SK-N-MC (cell line): ENCODE measurements around the gene JAK1.

ENCODE experiments used
- DNase-seq: peaks from one replicate; pipeline ENCODE4 v3.0.0-alpha.2; 2011; ENCODE audit warnings: low read depth, low spot score
- H3K27ac ChIP-seq: fragments of 200-600 bp; sonication (generic); 2 replicates; pipeline ENCODE4 v1.5.1; 2016; ENCODE audit warnings: mixed run types
- H3K36me3 ChIP-seq: fragments of 200-600 bp; sonication (generic); 2 replicates; pipeline ENCODE4 v1.6.1; 2017; ENCODE audit warnings: antibody characterized with exemption, low read length, mixed read lengths; ENCODE audit not compliant: insufficient read depth
- H3K4me3 ChIP-seq: fragments of 200-600 bp; sonication (generic); 2 replicates; pipeline ENCODE4 v1.5.1; 2016
- H3K9ac ChIP-seq: fragments of 200-600 bp; sonication (generic); 2 replicates; pipeline ENCODE4 v1.8.0; 2017; ENCODE audit warnings: mixed run types, mixed read lengths; ENCODE audit not compliant: insufficient read length
- H3K9me3 ChIP-seq: fragments of 200-600 bp; sonication (generic); 2 replicates; pipeline ENCODE4 v1.6.1; 2017; ENCODE audit warnings: low read depth, mild to moderate bottlenecking, antibody characterized with exemption, low read length, moderate library complexity, mixed read lengths
- EZH2 ChIP-seq: fragments of 200-600 bp; sonication (generic); IDR thresholded peaks from one replicate; pipeline ENCODE4 v1.6.1; 2017; ENCODE audit warnings: antibody characterized with exemption
- FOXP2 ChIP-seq: optimal IDR thresholded peaks from 2 replicates; pipeline ENCODE3; 2011; ENCODE audit warnings: mild to moderate bottlenecking, moderate library complexity; ENCODE audit not compliant: insufficient read depth; ENCODE audit errors: extremely low read length, control extremely low read depth
- POLR2AphosphoS5 ChIP-seq: IDR thresholded peaks from 2 replicates; pipeline ENCODE4 v1.6.1; 2012; ENCODE audit warnings: mild to moderate bottlenecking, low read depth, low read length, borderline replicate concordance

The JAK1 gene

DNA sequence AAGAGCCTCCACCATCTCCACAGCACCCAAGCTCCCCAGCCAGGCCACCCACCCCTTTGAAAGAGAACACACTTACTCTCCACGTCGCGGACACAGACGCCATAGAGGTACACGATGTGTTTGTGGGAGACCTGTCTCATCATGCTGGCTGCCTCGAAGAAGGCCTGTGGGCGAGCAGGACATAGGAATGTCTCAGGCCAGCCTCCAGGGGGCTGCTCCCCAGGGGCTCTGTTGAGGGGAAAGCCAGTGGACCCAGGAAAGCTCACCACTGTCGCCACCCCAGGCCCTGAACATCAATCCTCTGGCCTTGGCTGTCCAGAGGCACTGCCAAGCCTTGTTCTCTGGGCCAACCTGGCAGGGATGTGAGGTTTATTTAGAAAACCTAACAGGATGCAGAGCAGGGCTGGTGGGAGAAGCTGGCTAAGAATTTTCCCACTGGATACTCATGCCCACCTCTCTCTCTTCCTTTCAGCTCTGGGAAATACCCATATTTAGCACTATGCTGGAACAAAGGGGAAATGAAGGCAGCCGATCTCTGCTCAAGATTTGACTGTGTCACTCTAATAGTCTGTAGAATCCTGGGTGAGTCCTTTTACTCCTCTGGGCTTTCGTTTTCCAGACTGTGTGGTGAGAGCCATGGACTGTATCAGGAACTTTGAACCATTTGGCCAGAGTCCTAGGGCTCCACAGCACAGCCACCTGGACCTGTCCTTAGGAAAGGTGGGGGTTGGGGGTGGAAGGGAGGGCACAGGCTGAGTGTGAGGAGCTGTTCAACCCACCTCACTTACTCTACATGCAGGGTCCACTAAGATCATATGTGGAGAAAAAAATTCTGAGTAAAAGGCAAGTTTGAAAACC, 119.5 kb downstream of the JAK1 start:
- Histone ChIP-seq H3K9me3 (no peaks in the 10 kb centered on the region), H3K36me3 (peaks cover 95% of the 10 kb centered on the region), H3K9ac (no peak overlapping the region), H3K27ac (no peak overlapping the region), H3K4me3 (no peak overlapping the region)
- no peak for DNase-seq
- TF ChIP-seq POLR2AphosphoS5 (no peak), EZH2 (no peak), FOXP2 (no peak)

DNA sequence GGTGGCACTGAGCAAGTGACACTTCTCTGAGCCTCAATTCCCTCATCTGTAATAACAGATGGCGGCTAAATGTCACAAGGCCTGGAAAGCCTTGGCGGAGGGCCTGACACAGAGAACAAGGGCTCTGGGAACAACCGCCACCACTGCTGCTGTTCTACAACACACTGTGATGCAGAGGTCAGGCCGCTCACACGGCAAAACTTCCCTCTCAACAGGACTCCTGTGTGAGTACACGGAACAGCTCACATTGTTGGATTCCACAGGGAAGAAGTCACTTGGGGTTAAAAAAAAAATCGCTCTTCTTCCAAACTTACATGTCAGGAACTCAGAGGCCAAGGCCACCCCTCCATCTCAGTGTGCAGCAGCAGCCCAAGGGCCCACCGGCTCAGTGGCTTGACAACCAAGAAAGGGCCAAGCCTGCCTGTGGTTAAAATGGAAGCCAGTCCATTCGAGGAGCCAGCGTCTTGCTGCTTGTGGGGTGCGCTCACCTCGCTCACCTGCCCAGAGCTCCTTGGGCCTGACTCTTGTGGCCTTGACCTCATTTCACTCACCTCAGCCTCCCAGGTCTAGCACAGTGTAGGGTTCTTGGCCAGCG, 120.4 kb downstream of the JAK1 start:
- no peak overlapping the region for H3K27ac ChIP-seq
- no peaks in the 10 kb centered on the region for H3K9me3 ChIP-seq
- peaks cover 95% of the 10 kb centered on the region for H3K36me3 ChIP-seq
- no peak for TF ChIP-seq EZH2
- no peak for TF ChIP-seq FOXP2
- no peak for TF ChIP-seq POLR2AphosphoS5
- DNase-seq: no peak
- no peak overlapping the region for H3K9ac ChIP-seq
- H3K4me3 ChIP-seq: no peak overlapping the region

DNA sequence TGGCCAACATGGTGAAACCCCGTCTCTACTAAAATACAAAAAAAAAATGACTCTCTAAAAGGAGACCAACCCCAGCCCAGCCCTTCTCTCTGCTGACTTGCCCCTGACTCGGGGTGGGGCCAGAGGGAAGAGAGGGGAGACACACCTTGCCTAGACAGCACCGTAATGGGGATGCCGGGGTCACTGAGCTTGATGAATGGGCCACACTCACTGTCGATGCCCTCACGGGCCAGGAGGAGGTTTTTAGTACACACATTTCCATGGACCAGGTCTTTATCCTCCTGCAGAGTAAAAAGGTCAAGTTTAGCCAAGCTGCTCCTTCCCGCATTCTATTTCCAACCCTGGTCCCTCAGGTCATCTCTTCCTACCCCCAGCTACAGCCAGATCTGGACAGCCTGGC, 121.7 kb downstream of the JAK1 start:
- TF ChIP-seq POLR2AphosphoS5 (no peak), EZH2 (no peak), FOXP2 (no peak)
- H3K4me3 ChIP-seq: no peak overlapping the region
- H3K36me3 ChIP-seq: peaks cover 95% of the 10 kb centered on the region
- no peak overlapping the region for H3K9ac ChIP-seq
- no peak overlapping the region for H3K27ac ChIP-seq
- no peak for DNase-seq
- no peaks in the 10 kb centered on the region for H3K9me3 ChIP-seq

DNA sequence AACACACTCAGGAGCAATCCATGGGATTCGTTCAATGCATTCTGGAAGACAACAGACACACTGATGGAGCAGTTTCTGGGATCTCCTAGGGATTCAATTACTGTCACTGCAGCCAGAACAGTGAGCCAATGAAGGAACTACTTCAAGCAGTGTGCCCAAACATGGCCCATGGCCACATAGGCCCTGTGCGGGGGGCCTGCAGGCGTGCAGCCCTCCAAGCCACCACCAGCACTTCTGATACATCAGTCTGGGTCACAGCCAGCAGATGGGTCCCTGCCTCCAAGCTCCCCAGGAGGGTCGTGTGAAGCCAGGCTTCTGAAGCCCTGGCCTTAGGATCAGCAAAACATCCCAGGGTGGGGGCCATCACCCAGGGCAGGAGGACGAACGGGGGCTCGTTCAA, 122.2 kb downstream of the JAK1 start:
- no peak overlapping the region for H3K27ac ChIP-seq
- peaks cover 96% of the 10 kb centered on the region for H3K36me3 ChIP-seq
- H3K4me3 ChIP-seq: no peak overlapping the region
- DNase-seq: no peak
- no peak overlapping the region for H3K9ac ChIP-seq
- no peaks in the 10 kb centered on the region for H3K9me3 ChIP-seq
- no peak for TF ChIP-seq POLR2AphosphoS5
- no peak for TF ChIP-seq EZH2

DNA sequence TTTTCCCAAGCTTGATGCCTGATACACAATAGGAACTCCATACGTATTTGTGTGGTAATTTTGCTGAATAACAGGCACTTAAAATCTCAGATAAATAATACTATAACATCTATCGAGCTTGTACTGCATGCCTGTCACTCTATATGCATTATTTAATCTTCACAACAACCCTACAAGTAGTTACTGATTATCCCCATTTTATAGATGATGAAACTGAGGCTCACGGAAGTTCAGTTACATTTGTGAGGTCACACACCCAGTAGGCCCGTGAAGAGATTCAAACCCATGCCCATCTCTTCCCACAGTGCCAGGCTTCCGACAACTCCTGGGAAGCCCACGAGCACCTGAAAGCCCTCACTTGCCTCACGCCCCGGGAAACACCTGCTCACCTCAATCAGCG, 122.7 kb downstream of the JAK1 start:
- no peak for DNase-seq
- H3K9ac ChIP-seq: no peak overlapping the region
- no peak overlapping the region for H3K27ac ChIP-seq
- H3K9me3 ChIP-seq: no peaks in the 10 kb centered on the region
- no peak overlapping the region for H3K4me3 ChIP-seq
- TF ChIP-seq FOXP2: no peak
- TF ChIP-seq POLR2AphosphoS5: peak; percentile 9; the same call in 1 of the 2 replicates
- TF ChIP-seq EZH2: no peak
- H3K36me3 ChIP-seq: peaks cover 93% of the 10 kb centered on the region

DNA sequence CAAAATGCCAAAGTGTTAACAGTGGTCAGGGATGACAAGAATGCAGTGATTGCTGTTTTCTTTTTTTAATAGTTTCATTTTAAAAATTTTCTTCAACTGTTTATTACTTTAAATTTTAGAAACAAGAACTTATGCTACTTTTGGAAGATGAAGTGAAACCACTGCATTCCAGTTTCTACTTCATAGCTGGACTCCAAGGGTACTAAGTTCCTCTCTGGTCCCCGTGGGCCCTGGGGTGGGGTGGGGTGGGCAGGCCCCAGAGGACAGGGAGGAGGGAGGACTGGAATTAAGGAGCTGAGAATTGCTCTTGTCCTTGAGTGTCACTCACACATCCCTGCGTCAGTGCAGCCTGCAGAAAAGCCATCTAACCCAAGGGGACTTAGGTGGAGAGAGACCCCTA, 124.1 kb downstream of the JAK1 start:
- H3K9ac ChIP-seq: no peak overlapping the region
- no peaks in the 10 kb centered on the region for H3K9me3 ChIP-seq
- peak overlapping the region; percentile 44; the same call in 1 of the 2 replicates for H3K27ac ChIP-seq
- TF ChIP-seq FOXP2 (no peak), EZH2 (no peak), POLR2AphosphoS5 (no peak)
- no peak overlapping the region for H3K4me3 ChIP-seq
- H3K36me3 ChIP-seq: peaks cover 93% of the 10 kb centered on the region
- no peak for DNase-seq

DNA sequence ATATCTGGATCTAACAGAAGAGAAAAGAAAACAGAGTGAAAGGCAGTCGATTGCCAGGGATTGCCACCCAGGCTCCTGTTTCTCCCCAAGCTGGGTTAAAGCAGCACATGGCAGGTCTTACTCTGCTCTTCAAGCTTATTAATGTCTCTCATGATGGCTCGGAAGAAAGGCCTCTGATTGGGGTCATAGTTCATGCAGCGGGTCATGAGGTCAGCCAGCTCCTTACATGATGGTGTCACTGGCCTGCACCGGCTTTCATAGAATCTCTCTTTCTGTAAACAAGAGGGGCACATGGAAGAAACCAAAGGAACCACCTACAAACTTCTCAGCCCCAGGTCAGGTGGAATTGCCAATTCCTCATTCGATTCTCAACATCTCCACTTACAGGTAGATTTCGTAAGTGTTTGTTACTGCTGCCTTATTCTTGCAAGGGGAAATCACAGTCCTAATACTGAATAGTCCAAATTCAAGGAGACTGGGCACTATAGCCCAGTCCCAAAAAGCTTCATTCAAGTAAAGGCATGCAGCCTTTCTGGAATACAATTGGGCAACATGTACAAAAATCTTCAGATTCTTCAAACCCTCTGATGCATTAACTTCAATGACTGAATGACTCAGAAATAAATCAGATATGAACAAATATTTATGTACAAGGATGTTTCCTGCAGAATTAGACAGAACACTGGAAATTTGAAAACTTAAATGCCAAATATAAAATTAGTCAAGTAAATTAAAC, 124.9 kb downstream of the JAK1 start:
- Histone ChIP-seq H3K27ac (peak overlapping the region; percentile 44; the same call in 1 of the 2 replicates), H3K9ac (no peak overlapping the region), H3K9me3 (no peaks in the 10 kb centered on the region), H3K4me3 (no peak overlapping the region), H3K36me3 (peaks cover 93% of the 10 kb centered on the region)
- TF ChIP-seq EZH2 (no peak), POLR2AphosphoS5 (no peak), FOXP2 (no peak)
- DNase-seq: no peak

DNA sequence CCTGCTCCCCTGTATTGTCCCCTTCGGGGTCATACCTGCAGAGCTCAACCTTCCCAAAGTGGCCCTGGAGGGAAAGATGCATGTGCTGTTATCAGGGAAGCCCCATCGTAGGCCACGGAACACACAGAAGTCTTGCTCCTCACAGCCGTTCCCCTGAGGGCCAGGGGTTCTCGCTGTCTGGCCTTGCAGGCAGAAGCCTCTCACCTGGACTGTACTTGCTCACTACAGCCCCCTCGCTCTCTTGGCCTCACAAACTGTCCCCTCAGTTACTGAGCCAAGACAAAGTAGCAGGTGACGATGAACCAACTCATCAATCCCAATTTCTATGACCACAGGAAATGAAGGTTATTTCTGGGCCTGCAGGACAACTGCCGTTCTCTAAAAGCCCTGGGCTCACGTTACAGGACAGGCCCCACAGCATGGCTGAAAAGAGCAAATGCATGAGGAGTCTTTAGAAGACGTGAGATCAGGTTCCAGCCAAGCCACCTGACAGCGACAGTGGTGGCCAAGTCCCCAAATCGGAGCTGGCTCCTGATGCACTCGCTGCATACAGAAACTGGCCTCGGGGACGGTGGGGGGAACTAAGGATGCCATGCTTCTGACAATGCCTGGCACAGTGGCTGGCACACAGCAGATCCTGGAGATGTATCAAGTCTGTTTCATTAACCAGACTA, 126.5 kb downstream of the JAK1 start:
- Histone ChIP-seq H3K36me3 (peaks cover 93% of the 10 kb centered on the region), H3K27ac (no peak overlapping the region)
- no peak for DNase-seq

More for the DNA sequence above, 126.5 kb downstream of the JAK1 start:
- Histone ChIP-seq H3K9ac (no peak overlapping the region), H3K9me3 (no peaks in the 10 kb centered on the region), H3K4me3 (no peak overlapping the region)
- TF ChIP-seq POLR2AphosphoS5: no peak; the same call in 1 of the 2 replicates
- no peak for TF ChIP-seq FOXP2
- TF ChIP-seq EZH2: no peak
